Measurements from ENCODE around the gene UBE2Q2.

Gene UBE2Q2

GRCh38 chr15:75821786-75822345 is 21.4 kb upstream of the UBE2Q2 start:
- Histone ChIP-seq H3K9me3 (ENCODE audit: low read depth, low read length) (no peaks in the 10 kb centered on the region), H3K9ac (ENCODE audit: insufficient read length) (no peak overlapping the region), H3K4me3 (no peak overlapping the region), H3K27ac (no peak overlapping the region), H3K36me3 (ENCODE audit: insufficient read depth, low read length) (no peaks in the 10 kb centered on the region)
- TF ChIP-seq EZH2 (IDR thresholded peaks at IDR 0.05) = no peak
- no peak for TF ChIP-seq POLR2AphosphoS5 (IDR thresholded peaks at IDR 0.05; ENCODE audit: borderline replicate concordance, low read depth, low read length)
- TF ChIP-seq FOXP2 (optimal IDR thresholded peaks at IDR 0.05; ENCODE audit: control extremely low read depth, extremely low read length, insufficient read depth) = no peak
- DNase-seq (ENCODE audit: low read depth, low spot score) = no peak

DNA sequence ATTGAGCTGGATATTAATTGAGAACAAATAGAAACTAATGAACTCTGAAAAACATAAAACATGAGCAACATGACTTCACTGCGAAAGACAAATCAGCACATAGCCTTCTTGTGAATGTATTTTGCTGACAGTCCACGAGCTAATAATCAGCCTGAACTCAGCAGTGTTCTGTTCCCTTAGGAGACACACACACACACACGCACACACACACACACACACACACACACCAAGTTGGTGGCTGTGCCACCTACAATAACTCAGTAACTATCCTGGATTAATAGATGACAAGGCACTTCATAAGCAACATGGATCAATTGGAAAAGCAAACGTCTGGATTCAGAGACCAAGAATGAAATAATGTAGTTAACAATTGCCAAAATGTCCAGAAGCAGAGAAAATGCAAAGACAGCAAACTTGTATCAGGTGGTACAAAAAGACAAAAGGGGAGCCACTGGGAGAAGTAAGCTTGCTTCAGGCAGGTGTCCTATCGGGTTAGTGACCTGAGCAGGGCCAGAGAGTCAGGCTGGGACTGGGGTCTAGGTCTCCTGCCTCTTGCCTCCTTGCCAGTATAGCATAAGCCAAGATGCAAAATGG is 20.5 kb upstream of the UBE2Q2 start:
- H3K36me3 ChIP-seq (ENCODE audit: insufficient read depth, low read length) = no peaks in the 10 kb centered on the region
- DNase-seq (ENCODE audit: low read depth, low spot score) = no peak
- H3K4me3 ChIP-seq = no peak overlapping the region
- TF ChIP-seq POLR2AphosphoS5 (IDR thresholded peaks at IDR 0.05; ENCODE audit: borderline replicate concordance, low read depth, low read length) = no peak
- TF ChIP-seq FOXP2 (optimal IDR thresholded peaks at IDR 0.05; ENCODE audit: control extremely low read depth, extremely low read length, insufficient read depth) = no peak
- TF ChIP-seq EZH2 (IDR thresholded peaks at IDR 0.05) = no peak
- no peaks in the 10 kb centered on the region for H3K9me3 ChIP-seq (ENCODE audit: low read depth, low read length)
- no peak overlapping the region for H3K9ac ChIP-seq (ENCODE audit: insufficient read length)
- H3K27ac ChIP-seq = no peak overlapping the region

DNA sequence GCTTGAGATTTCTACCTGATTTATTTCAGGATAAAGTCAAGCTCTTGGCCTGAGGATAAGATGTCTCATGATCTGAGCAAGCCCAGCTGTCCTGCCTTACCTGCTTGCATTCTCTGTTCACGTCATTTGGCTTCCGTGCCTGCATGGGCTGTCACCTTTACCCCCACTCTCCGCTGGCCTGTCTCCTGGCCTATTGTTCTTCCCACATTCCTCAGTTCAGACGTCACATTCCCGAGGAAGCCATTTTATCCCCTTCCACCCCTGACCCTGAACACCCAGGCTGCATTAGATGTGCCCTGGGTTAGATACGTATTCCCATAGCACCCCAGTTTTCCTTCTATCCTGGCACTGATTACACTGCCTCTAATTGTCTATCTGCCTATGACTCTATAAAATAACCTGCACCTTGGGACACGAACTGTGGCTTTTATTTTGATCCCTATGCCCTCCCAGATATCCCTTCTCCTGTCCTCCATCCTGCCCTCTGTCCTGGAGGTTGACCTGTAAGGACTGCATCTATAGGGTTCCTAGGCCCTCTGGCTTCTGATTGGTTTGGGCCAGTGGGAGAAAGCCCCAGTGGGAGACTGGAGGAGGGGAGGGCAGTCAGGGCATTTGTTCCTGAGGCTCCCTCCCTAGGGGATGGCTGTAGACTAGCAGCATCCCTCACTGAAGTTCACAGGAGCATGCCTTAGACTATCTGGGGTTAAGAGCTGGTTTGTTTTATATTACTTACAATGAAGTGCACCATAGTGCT is 19.2 kb upstream of the UBE2Q2 start:
- Histone ChIP-seq H3K27ac (no peak overlapping the region), H3K4me3 (no peak overlapping the region), H3K9me3 (ENCODE audit: low read depth, low read length) (no peaks in the 10 kb centered on the region), H3K36me3 (ENCODE audit: insufficient read depth, low read length) (no peaks in the 10 kb centered on the region), H3K9ac (ENCODE audit: insufficient read length) (no peak overlapping the region)
- TF ChIP-seq POLR2AphosphoS5 (IDR thresholded peaks at IDR 0.05; ENCODE audit: borderline replicate concordance, low read depth, low read length) (no peak), FOXP2 (optimal IDR thresholded peaks at IDR 0.05; ENCODE audit: control extremely low read depth, extremely low read length, insufficient read depth) (no peak), EZH2 (IDR thresholded peaks at IDR 0.05) (no peak)
- no peak for DNase-seq (ENCODE audit: low read depth, low spot score)

DNA sequence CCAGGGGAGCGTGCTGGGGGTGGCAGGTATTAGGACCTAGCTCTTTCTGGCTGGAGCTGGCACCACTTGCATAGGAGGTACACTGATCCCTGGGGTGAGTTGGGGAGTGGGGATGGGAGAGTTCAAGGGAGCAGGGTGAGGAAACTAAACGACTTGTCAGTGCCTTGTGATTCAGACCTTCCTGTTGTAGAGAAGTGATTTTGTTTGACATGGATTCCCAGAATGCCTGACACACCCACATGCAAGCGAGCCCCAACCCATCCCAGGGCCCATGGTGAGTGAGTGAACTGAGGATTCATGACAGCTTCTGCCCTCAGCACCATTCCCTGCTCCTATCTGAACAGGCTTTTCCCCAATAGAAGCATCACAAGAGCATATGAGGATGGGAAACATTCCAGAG is 15.6 kb upstream of the UBE2Q2 start:
- H3K9ac ChIP-seq (ENCODE audit: insufficient read length) = no peak overlapping the region
- TF ChIP-seq POLR2AphosphoS5 (IDR thresholded peaks at IDR 0.05; ENCODE audit: borderline replicate concordance, low read depth, low read length) (no peak), FOXP2 (optimal IDR thresholded peaks at IDR 0.05; ENCODE audit: control extremely low read depth, extremely low read length, insufficient read depth) (no peak), EZH2 (IDR thresholded peaks at IDR 0.05) (no peak)
- H3K36me3 ChIP-seq (ENCODE audit: insufficient read depth, low read length) = no peaks in the 10 kb centered on the region
- no peaks in the 10 kb centered on the region for H3K9me3 ChIP-seq (ENCODE audit: low read depth, low read length)
- no peak overlapping the region for H3K4me3 ChIP-seq
- DNase-seq (ENCODE audit: low read depth, low spot score) = no peak
- no peak overlapping the region for H3K27ac ChIP-seq

DNA sequence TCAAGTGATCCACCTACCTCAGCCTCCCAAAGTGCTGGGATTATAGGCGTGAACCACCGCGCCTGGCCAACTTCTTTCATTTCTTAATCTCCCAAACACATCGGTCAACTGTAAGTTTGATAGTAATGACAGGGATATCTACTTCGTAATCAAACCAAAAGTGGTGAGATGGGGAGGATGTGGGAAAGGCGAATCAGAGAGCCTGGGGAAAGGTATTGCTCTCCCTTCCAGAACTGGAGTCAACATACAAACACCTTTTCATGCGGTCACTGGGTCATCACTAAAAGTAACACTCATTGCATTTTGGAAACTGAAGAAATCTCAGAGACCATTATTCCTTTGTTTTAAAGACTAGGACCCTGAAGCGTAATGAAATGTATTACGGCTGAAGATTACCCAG is 14.8 kb upstream of the UBE2Q2 start:
- no peak overlapping the region for H3K9ac ChIP-seq (ENCODE audit: insufficient read length)
- no peaks in the 10 kb centered on the region for H3K36me3 ChIP-seq (ENCODE audit: insufficient read depth, low read length)
- H3K9me3 ChIP-seq (ENCODE audit: low read depth, low read length) = no peaks in the 10 kb centered on the region
- no peak overlapping the region for H3K4me3 ChIP-seq
- no peak for TF ChIP-seq EZH2 (IDR thresholded peaks at IDR 0.05)
- TF ChIP-seq POLR2AphosphoS5 (IDR thresholded peaks at IDR 0.05; ENCODE audit: borderline replicate concordance, low read depth, low read length) = no peak
- no peak for TF ChIP-seq FOXP2 (optimal IDR thresholded peaks at IDR 0.05; ENCODE audit: control extremely low read depth, extremely low read length, insufficient read depth)
- no peak for DNase-seq (ENCODE audit: low read depth, low spot score)
- no peak overlapping the region for H3K27ac ChIP-seq

GRCh38 chr15:75830910-75831805 is 12.1 kb upstream of the UBE2Q2 start:
- Histone ChIP-seq H3K4me3 (no peak overlapping the region), H3K9me3 (ENCODE audit: low read depth, low read length) (no peaks in the 10 kb centered on the region), H3K36me3 (ENCODE audit: insufficient read depth, low read length) (no peaks in the 10 kb centered on the region), H3K9ac (ENCODE audit: insufficient read length) (no peak overlapping the region), H3K27ac (no peak overlapping the region)
- no peak for DNase-seq (ENCODE audit: low read depth, low spot score)
- TF ChIP-seq POLR2AphosphoS5 (IDR thresholded peaks at IDR 0.05; ENCODE audit: borderline replicate concordance, low read depth, low read length) (no peak), EZH2 (IDR thresholded peaks at IDR 0.05) (no peak), FOXP2 (optimal IDR thresholded peaks at IDR 0.05; ENCODE audit: control extremely low read depth, extremely low read length, insufficient read depth) (no peak)

GRCh38 chr15:75831806-75832102 is 11.5 kb upstream of the UBE2Q2 start:
- Histone ChIP-seq H3K9ac (ENCODE audit: insufficient read length) (no peak overlapping the region), H3K36me3 (ENCODE audit: insufficient read depth, low read length) (no peaks in the 10 kb centered on the region), H3K27ac (no peak overlapping the region), H3K4me3 (no peak overlapping the region), H3K9me3 (ENCODE audit: low read depth, low read length) (no peaks in the 10 kb centered on the region)
- DNase-seq (ENCODE audit: low read depth, low spot score) = no peak
- TF ChIP-seq POLR2AphosphoS5 (IDR thresholded peaks at IDR 0.05; ENCODE audit: borderline replicate concordance, low read depth, low read length) = no peak
- TF ChIP-seq FOXP2 (optimal IDR thresholded peaks at IDR 0.05; ENCODE audit: control extremely low read depth, extremely low read length, insufficient read depth) = no peak
- TF ChIP-seq EZH2 (IDR thresholded peaks at IDR 0.05) = no peak

DNA sequence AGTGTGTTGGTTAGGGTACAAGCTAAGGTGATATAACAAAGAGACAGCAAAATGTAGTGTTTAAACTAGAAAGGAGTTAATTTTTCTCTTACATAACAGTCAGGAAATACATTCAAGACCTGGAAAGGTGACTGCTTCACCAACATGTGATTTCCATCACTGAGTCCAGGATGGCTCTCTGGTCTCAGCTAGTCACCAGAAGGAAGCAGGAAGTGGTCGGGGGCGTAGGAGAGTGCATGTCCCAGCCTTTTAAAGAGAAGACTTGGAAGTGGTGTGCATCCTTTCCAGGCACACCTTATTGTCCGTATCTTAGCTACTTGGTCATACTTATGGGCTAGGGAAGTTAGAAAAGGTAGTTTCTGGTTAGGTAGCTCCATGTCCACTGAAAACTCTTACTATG is 11.1 kb upstream of the UBE2Q2 start:
- TF ChIP-seq EZH2 (IDR thresholded peaks at IDR 0.05) (no peak), POLR2AphosphoS5 (IDR thresholded peaks at IDR 0.05; ENCODE audit: borderline replicate concordance, low read depth, low read length) (no peak), FOXP2 (optimal IDR thresholded peaks at IDR 0.05; ENCODE audit: control extremely low read depth, extremely low read length, insufficient read depth) (no peak)
- no peaks in the 10 kb centered on the region for H3K9me3 ChIP-seq (ENCODE audit: low read depth, low read length)
- H3K36me3 ChIP-seq (ENCODE audit: insufficient read depth, low read length) = no peaks in the 10 kb centered on the region
- H3K27ac ChIP-seq = no peak overlapping the region
- H3K4me3 ChIP-seq = no peak overlapping the region
- no peak for DNase-seq (ENCODE audit: low read depth, low spot score)
- no peak overlapping the region for H3K9ac ChIP-seq (ENCODE audit: insufficient read length)

All from SK-N-MC (cell line).